HepG2 (cell line): ENCODE results near the gene IFI35. TPM values are rescaled to one million over a fixed set of nuclear protein-coding genes. Genes with fewer than 3 reads are reported as not detected.

Source experiments
- CBX5 ChIP-seq: sonication (generic); formaldehyde crosslinking; IDR thresholded peaks from 2 replicates; pipeline ENCODE4 v1.4.0; 2020; ENCODE audit warnings: missing genetic modification reagents, borderline replicate concordance
- CENPBD1 ChIP-seq: sonication (generic); formaldehyde crosslinking; IDR thresholded peaks from 2 replicates; pipeline ENCODE4 v1.8.0; 2022; ENCODE audit warnings: missing genetic modification reagents, low read depth, mild to moderate bottlenecking, borderline replicate concordance
- HMGA1 ChIP-seq: sonication (generic); formaldehyde crosslinking; conservative IDR thresholded peaks from 2 replicates; pipeline ENCODE4 v1.4.0; 2020; ENCODE audit warnings: missing genetic modification reagents
- NR1H2 ChIP-seq: sonication (generic); formaldehyde crosslinking; IDR thresholded peaks from 2 replicates; pipeline ENCODE4 v1.8.1; 2022; ENCODE audit warnings: low read depth, missing genetic modification reagents, borderline replicate concordance
- PAX8 ChIP-seq: sonication (generic); formaldehyde crosslinking; IDR thresholded peaks from 2 replicates; pipeline ENCODE4 v1.8.0; 2022; ENCODE audit warnings: mild to moderate bottlenecking, missing genetic modification reagents, borderline replicate concordance
- PBX3 ChIP-seq: sonication (generic); formaldehyde crosslinking; IDR thresholded peaks from 2 replicates; pipeline ENCODE4 v1.8.1; 2023; ENCODE audit warnings: missing genetic modification reagents, inconsistent platforms, borderline replicate concordance
- PLSCR1 ChIP-seq: sonication (generic); formaldehyde crosslinking; IDR thresholded peaks from 2 replicates; pipeline ENCODE4 v1.5.0; 2020; ENCODE audit warnings: missing genetic modification reagents, mild to moderate bottlenecking, borderline replicate concordance
- PREB ChIP-seq: sonication (generic); formaldehyde crosslinking; IDR thresholded peaks from 2 replicates; pipeline ENCODE4 v1.4.0; 2020; ENCODE audit warnings: missing genetic modification reagents
- SETDB1 ChIP-seq: sonication (generic); formaldehyde crosslinking; IDR thresholded peaks from 2 replicates; pipeline ENCODE4 v1.5.1; 2020; ENCODE audit warnings: missing genetic modification reagents, mild to moderate bottlenecking, borderline replicate concordance
- SNAPC2 ChIP-seq: sonication (generic); formaldehyde crosslinking; IDR thresholded peaks from 2 replicates; pipeline ENCODE4 v1.8.1; 2022; ENCODE audit warnings: mild to moderate bottlenecking, missing genetic modification reagents
- SUZ12 ChIP-seq: fragments of 150-350 bp; IDR thresholded peaks from 2 replicates; pipeline ENCODE4 v1.6.1; 2014; ENCODE audit warnings: low read depth, low read length
- TEAD2 ChIP-seq: sonication (generic); formaldehyde crosslinking; IDR thresholded peaks from 2 replicates; pipeline ENCODE4 v1.9.0; 2021; ENCODE audit warnings: missing genetic modification reagents
- TFDP2 ChIP-seq: sonication (generic); formaldehyde crosslinking; IDR thresholded peaks from 2 replicates; pipeline ENCODE4 v1.4.0; 2020; ENCODE audit warnings: missing genetic modification reagents
- U2AF2 ChIP-seq: fragments of 200-400 bp; formaldehyde crosslinking; IDR thresholded peaks from 2 replicates; pipeline ENCODE4 v1.6.1; 2017; ENCODE audit warnings: low read depth, mild to moderate bottlenecking, low read length
- ZNF251 ChIP-seq: sonication (generic); formaldehyde crosslinking; IDR thresholded peaks from 2 replicates; pipeline ENCODE4 v1.9.0; 2021; ENCODE audit warnings: mild to moderate bottlenecking, missing genetic modification reagents
- ZNF354B ChIP-seq: sonication (generic); formaldehyde crosslinking; IDR thresholded peaks from 2 replicates; pipeline ENCODE4 v1.8.0; 2022; ENCODE audit warnings: mild to moderate bottlenecking, missing genetic modification reagents
- ZNF556 ChIP-seq: sonication (generic); formaldehyde crosslinking; IDR thresholded peaks from 2 replicates; pipeline ENCODE4 v1.4.0; 2020; ENCODE audit warnings: mild to moderate bottlenecking, missing genetic modification reagents, borderline replicate concordance
- ZNF83 ChIP-seq: sonication (generic); formaldehyde crosslinking; IDR thresholded peaks from 2 replicates; pipeline ENCODE4 v1.4.0; 2020; ENCODE audit warnings: missing genetic modification reagents, mild to moderate bottlenecking, borderline replicate concordance
- ZXDC ChIP-seq: sonication (generic); formaldehyde crosslinking; IDR thresholded peaks from 2 replicates; pipeline ENCODE4 v1.5.0; 2020; ENCODE audit warnings: mild to moderate bottlenecking, missing genetic modification reagents
- polyA plus RNA-seq, 8 experiments: library from polyadenylated mRNA; depleted of rRNA in 3 of 8; stranded (reverse) in 7 of 8; unstranded in 1 of 8; fragments of >200 nt; fragmentation: Illumina TruSeq in 4 of 8; extraction: Trizol in 4 of 8; gene quantifications; 2 replicates each; pipeline versions ENCODE4 v1.2.1 to v1.2.3, GENCODE V29; 2011 to 2016; ENCODE audit warnings: low read depth in 4 of 8, missing spikeins in 1 of 8, mixed read lengths in 1 of 8; ENCODE audit not compliant: insufficient read depth in 1 of 8
- total RNA-seq, 5 experiments: library from RNA; depleted of rRNA; stranded (reverse); fragments of >200 nt; fragmentation: Illumina TruSeq; extraction: Trizol; gene quantifications; 2 replicates each; pipeline ENCODE4 v1.2.3, GENCODE V29; 2016; ENCODE audit warnings: low read depth in 1 of 5

IFI35 gene
- total and polyA plus RNA-seq, 2 of the 13 experiments (the other 11 are each of a cell fraction or from before 2014, with no cell fraction given): 28.9 to 38.1 TPM

- TF ChIP-seq TFDP2 (CRISPR knock-in tag) (peak; percentile 97), SNAPC2 (CRISPR knock-in tag) (peak; percentile 96; the same call in 1 of the 2 replicates), U2AF2 (0 out of 2 replicates have a peak, but pooled peaks have one; percentile 89), CBX5 (CRISPR knock-in tag) (peak; percentile 99), PAX8 (CRISPR knock-in tag) (peak; percentile 73), PREB (CRISPR knock-in tag) (no peak), TEAD2 (peak; percentile 46; the same call in 1 of the 2 replicates), ZXDC (no peak), ZNF354B (no peak), SETDB1 (CRISPR knock-in tag) (no peak), CENPBD1 (CRISPR knock-in tag) (peak; percentile 33), NR1H2 (CRISPR knock-in tag) (no peak), ZNF556 (CRISPR knock-in tag) (peak; percentile 99), SUZ12 (no peak), HMGA1 (CRISPR knock-in tag) (no peak), ZNF83 (peak; percentile 40; the same call in 1 of the 2 replicates), PLSCR1 (CRISPR knock-in tag) (no peak; the same call in 1 of the 2 replicates), PBX3 (CRISPR knock-in tag) (no peak; the same call in 1 of the 2 replicates), ZNF251 (CRISPR knock-in tag) (no peak)
Measured at GRCh38 chr17:42997984-42998938, 8.3 kb upstream of the IFI35 start, which contains the start of gene RPL27 (continued).
